Chondrocyte (in vitro differentiated cells): Measurements from ENCODE around the gene PRKACA. TPM values are rescaled to one million over a fixed set of nuclear protein-coding genes. Genes with fewer than 3 reads are reported as not detected.

Experiments used
- DNase-seq: peaks from one replicate; pipeline ENCODE4 v3.0.0; 2021; ENCODE audit warnings: mixed read lengths, low spot score
- H3K27ac Mint-ChIP-seq: one replicate; pipeline ENCODE4 v1.8.0; 2021; ENCODE audit warnings: mild to moderate bottlenecking, moderate library complexity, mixed read lengths; ENCODE audit not compliant: unreplicated experiment
- H3K27me3 Mint-ChIP-seq: 2 replicates; pipeline ENCODE4 v1.8.0; 2021; ENCODE audit warnings: low read depth, mixed read lengths
- H3K36me3 Mint-ChIP-seq: 2 replicates; pipeline ENCODE4 v1.8.0; 2021; ENCODE audit warnings: low read depth, mixed read lengths
- H3K4me1 Mint-ChIP-seq: 2 replicates; pipeline ENCODE4 v1.8.0; 2021; ENCODE audit warnings: low read depth, mild to moderate bottlenecking, mixed read lengths
- H3K4me3 Mint-ChIP-seq: one replicate; pipeline ENCODE4 v1.8.0; 2021; ENCODE audit warnings: mild to moderate bottlenecking, moderate library complexity, mixed read lengths; ENCODE audit not compliant: unreplicated experiment
- H3K9me3 Mint-ChIP-seq: 2 replicates; pipeline ENCODE4 v1.8.0; 2021; ENCODE audit warnings: low read depth, mixed read lengths
- CTCF ChIP-seq: fragments of 200-600 bp; sonication (generic); IDR thresholded peaks from 2 replicates; pipeline ENCODE4 v1.5.0; 2021; ENCODE audit warnings: antibody characterized with exemption, mild to moderate bottlenecking, moderate library complexity
- long read RNA-seq: library from polyadenylated mRNA; stranded (forward); transcript quantifications from one replicate; pipeline ENCODE4 v2.0.0, GENCODE V29; 2021
- total RNA-seq: library from RNA; stranded (reverse); gene quantifications from 3 replicates; pipeline ENCODE4 v1.2.1, GENCODE V29; 2021

The PRKACA gene
- 81.4 to 103 TPM (median 88.2 TPM) in 3 replicates for total RNA-seq
- long read RNA-seq, partial matches to known transcripts, result 5 of 19 reads
- long read RNA-seq, other reads (novel, unspliced or antisense), result 12 of 19 reads

- Mint-ChIP-seq H3K4me3 (peak within 1 kb of the TSS; percentile 90), H3K27me3 (no peaks in the 10 kb centered on the region), H3K9me3 (no peaks in the 10 kb centered on the region), H3K27ac (peak within 1 kb of the TSS; percentile 96), H3K36me3 (no peaks in the 10 kb centered on the region), H3K4me1 (peaks cover 40% of the 10 kb centered on the region)
- DNase-seq, result peak; percentile 100
- TF ChIP-seq CTCF, result no peak
These were observed at the start of gene PRKACA for GRCh38 chr19:14117668-14118164. Gene PRKACA, minus strand, starts transcription at chr19:14117762. Its CDS starts 215 bp downstream, at chr19:14117547.

GRCh38 chr19:14166999-14167575 lies 49.5 kb upstream of the PRKACA start:
- no peaks in the 10 kb centered on the region for H3K9me3 Mint-ChIP-seq
- H3K36me3 Mint-ChIP-seq, result peaks cover 15% of the 10 kb centered on the region
- DNase-seq, result no peak
- no peaks in the 10 kb centered on the region for H3K4me1 Mint-ChIP-seq
- no peak for TF ChIP-seq CTCF
- no peak overlapping the region for H3K4me3 Mint-ChIP-seq
- H3K27me3 Mint-ChIP-seq, result no peaks in the 10 kb centered on the region
- H3K27ac Mint-ChIP-seq, result no peak overlapping the region

- H3K9me3 Mint-ChIP-seq, result no peaks in the 10 kb centered on the region
- H3K27ac Mint-ChIP-seq, result no peak overlapping the region
- no peak for TF ChIP-seq CTCF
- H3K36me3 Mint-ChIP-seq, result peaks cover 12% of the 10 kb centered on the region
- no peaks in the 10 kb centered on the region for H3K4me1 Mint-ChIP-seq
- no peaks in the 10 kb centered on the region for H3K27me3 Mint-ChIP-seq
- no peak for DNase-seq
- no peak overlapping the region for H3K4me3 Mint-ChIP-seq
These were observed 48.6 kb upstream of the PRKACA start for GRCh38 chr19:14165990-14166830.

GRCh38 chr19:14164724-14165493 lies 47.3 kb upstream of the PRKACA start:
- H3K36me3 Mint-ChIP-seq, result peaks cover 3% of the 10 kb centered on the region
- no peaks in the 10 kb centered on the region for H3K4me1 Mint-ChIP-seq
- TF ChIP-seq CTCF, result no peak
- DNase-seq, result no peak
- H3K9me3 Mint-ChIP-seq, result no peaks in the 10 kb centered on the region
- no peak overlapping the region for H3K4me3 Mint-ChIP-seq
- H3K27ac Mint-ChIP-seq, result no peak overlapping the region
- no peaks in the 10 kb centered on the region for H3K27me3 Mint-ChIP-seq

GRCh38 chr19:14164082-14164481 lies 46.5 kb upstream of the PRKACA start:
- no peak for TF ChIP-seq CTCF
- no peak overlapping the region for H3K27ac Mint-ChIP-seq
- no peaks in the 10 kb centered on the region for H3K4me1 Mint-ChIP-seq
- H3K4me3 Mint-ChIP-seq, result no peak overlapping the region
- no peaks in the 10 kb centered on the region for H3K9me3 Mint-ChIP-seq
- peaks cover 2% of the 10 kb centered on the region for H3K36me3 Mint-ChIP-seq
- no peak for DNase-seq
- no peaks in the 10 kb centered on the region for H3K27me3 Mint-ChIP-seq
